Rectal smooth muscle tissue (tissue), 1 donor: ENCODE measurements around the gene RUNX1.

Source experiments
- H3K27ac ChIP-seq: one replicate; pipeline ENCODE4 v1.7.0; 2013; ENCODE audit warnings: low read depth, low read length, inconsistent platforms
- H3K27me3 ChIP-seq: one replicate; pipeline ENCODE4 v1.7.0; 2013; ENCODE audit warnings: low read length; ENCODE audit not compliant: control insufficient read depth, insufficient read depth
- H3K36me3 ChIP-seq: one replicate; pipeline ENCODE4 v1.7.0; 2013; ENCODE audit warnings: low read length; ENCODE audit not compliant: control insufficient read depth, insufficient read depth
- H3K4me1 ChIP-seq: one replicate; pipeline ENCODE4 v1.7.0; 2013; ENCODE audit warnings: low read length; ENCODE audit not compliant: control insufficient read depth, insufficient read depth
- H3K4me3 ChIP-seq: one replicate; pipeline ENCODE4 v1.7.0; 2013; ENCODE audit warnings: low read length
- H3K9ac ChIP-seq: one replicate; pipeline ENCODE4 v1.7.0; 2013; ENCODE audit warnings: low read length

The RUNX1 gene

GRCh38 chr21:34884346-34884929 lies 164.7 kb downstream of the RUNX1 start:
- no peak overlapping the region for H3K27ac ChIP-seq
- H3K36me3 ChIP-seq = no peaks in the 10 kb centered on the region
- no peak overlapping the region for H3K4me3 ChIP-seq
- H3K9ac ChIP-seq = no peak overlapping the region
- peaks cover 15% of the 10 kb centered on the region for H3K27me3 ChIP-seq
- peaks cover 3% of the 10 kb centered on the region for H3K4me1 ChIP-seq

- H3K27ac ChIP-seq = no peak overlapping the region
- H3K9ac ChIP-seq = no peak overlapping the region
- H3K27me3 ChIP-seq = peaks cover 15% of the 10 kb centered on the region
- no peaks in the 10 kb centered on the region for H3K36me3 ChIP-seq
- no peak overlapping the region for H3K4me3 ChIP-seq
- H3K4me1 ChIP-seq = peaks cover 3% of the 10 kb centered on the region
These were observed 165.4 kb downstream of the RUNX1 start for GRCh38 chr21:34883491-34884271.

- peaks cover 15% of the 10 kb centered on the region for H3K27me3 ChIP-seq
- no peak overlapping the region for H3K27ac ChIP-seq
- H3K4me1 ChIP-seq = peaks cover under 1% of the 10 kb centered on the region
- no peaks in the 10 kb centered on the region for H3K36me3 ChIP-seq
- no peak overlapping the region for H3K9ac ChIP-seq
- H3K4me3 ChIP-seq = no peak overlapping the region
These were observed 166.4 kb downstream of the RUNX1 start for GRCh38 chr21:34882719-34883131.

- no peak overlapping the region for H3K4me3 ChIP-seq
- H3K27ac ChIP-seq = no peak overlapping the region
- no peak overlapping the region for H3K9ac ChIP-seq
- H3K27me3 ChIP-seq = peaks cover 15% of the 10 kb centered on the region
- no peaks in the 10 kb centered on the region for H3K36me3 ChIP-seq
- H3K4me1 ChIP-seq = no peaks in the 10 kb centered on the region
These were observed 167.2 kb downstream of the RUNX1 start for GRCh38 chr21:34881839-34882371.

- Histone ChIP-seq H3K4me3 (no peak overlapping the region), H3K9ac (no peak overlapping the region), H3K36me3 (no peaks in the 10 kb centered on the region), H3K27me3 (peaks cover 11% of the 10 kb centered on the region), H3K4me1 (no peaks in the 10 kb centered on the region), H3K27ac (no peak overlapping the region)
These were observed 167.7 kb downstream of the RUNX1 start for GRCh38 chr21:34881421-34881820.

GRCh38 chr21:34880401-34880800 lies 168.7 kb downstream of the RUNX1 start:
- H3K27me3 ChIP-seq = peaks cover 4% of the 10 kb centered on the region
- no peaks in the 10 kb centered on the region for H3K36me3 ChIP-seq
- no peak overlapping the region for H3K4me3 ChIP-seq
- H3K27ac ChIP-seq = no peak overlapping the region
- no peak overlapping the region for H3K9ac ChIP-seq
- H3K4me1 ChIP-seq = no peaks in the 10 kb centered on the region

GRCh38 chr21:34878940-34879339 lies 170.2 kb downstream of the RUNX1 start:
- Histone ChIP-seq H3K27ac (no peak overlapping the region), H3K27me3 (no peaks in the 10 kb centered on the region), H3K36me3 (no peaks in the 10 kb centered on the region), H3K9ac (no peak overlapping the region), H3K4me1 (no peaks in the 10 kb centered on the region), H3K4me3 (no peak overlapping the region)

GRCh38 chr21:34878501-34878900 lies 170.6 kb downstream of the RUNX1 start:
- Histone ChIP-seq H3K36me3 (no peaks in the 10 kb centered on the region), H3K9ac (no peak overlapping the region), H3K4me3 (no peak overlapping the region), H3K27me3 (no peaks in the 10 kb centered on the region), H3K4me1 (no peaks in the 10 kb centered on the region), H3K27ac (no peak overlapping the region)

- Histone ChIP-seq H3K4me1 (no peaks in the 10 kb centered on the region), H3K36me3 (no peaks in the 10 kb centered on the region), H3K27me3 (no peaks in the 10 kb centered on the region), H3K9ac (no peak overlapping the region), H3K27ac (no peak overlapping the region), H3K4me3 (no peak overlapping the region)
These were observed 171.5 kb downstream of the RUNX1 start for GRCh38 chr21:34877485-34878128.

- H3K4me1 ChIP-seq = no peaks in the 10 kb centered on the region
- H3K36me3 ChIP-seq = no peaks in the 10 kb centered on the region
- H3K27ac ChIP-seq = no peak overlapping the region
- no peaks in the 10 kb centered on the region for H3K27me3 ChIP-seq
- no peak overlapping the region for H3K9ac ChIP-seq
- H3K4me3 ChIP-seq = no peak overlapping the region
These were observed 173.3 kb downstream of the RUNX1 start for GRCh38 chr21:34875830-34876229.

- Histone ChIP-seq H3K27ac (no peak overlapping the region), H3K4me1 (no peaks in the 10 kb centered on the region), H3K36me3 (no peaks in the 10 kb centered on the region), H3K4me3 (no peak overlapping the region), H3K27me3 (no peaks in the 10 kb centered on the region), H3K9ac (no peak overlapping the region)
These were observed 174.2 kb downstream of the RUNX1 start for GRCh38 chr21:34874684-34875513.
